ENCODE data around the gene MAPKAPK3.

DNA sequence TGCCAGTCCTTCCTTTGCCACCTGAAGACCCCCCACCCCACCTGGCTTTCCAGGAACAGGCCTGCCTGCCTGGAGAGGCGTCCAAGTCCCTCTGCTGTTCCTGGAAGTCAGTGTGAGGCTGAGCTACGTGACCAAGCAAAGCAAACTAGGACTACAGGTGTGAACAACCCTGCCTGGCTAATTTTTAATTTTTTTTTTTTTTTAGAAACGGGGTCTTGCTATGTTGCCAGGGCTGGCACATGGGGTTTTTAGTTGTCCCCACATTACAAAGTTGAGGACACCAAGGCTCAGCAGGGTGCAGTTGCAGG, 30.2 kb upstream of the MAPKAPK3 start:
- TF ChIP-seq, protein P1, sequence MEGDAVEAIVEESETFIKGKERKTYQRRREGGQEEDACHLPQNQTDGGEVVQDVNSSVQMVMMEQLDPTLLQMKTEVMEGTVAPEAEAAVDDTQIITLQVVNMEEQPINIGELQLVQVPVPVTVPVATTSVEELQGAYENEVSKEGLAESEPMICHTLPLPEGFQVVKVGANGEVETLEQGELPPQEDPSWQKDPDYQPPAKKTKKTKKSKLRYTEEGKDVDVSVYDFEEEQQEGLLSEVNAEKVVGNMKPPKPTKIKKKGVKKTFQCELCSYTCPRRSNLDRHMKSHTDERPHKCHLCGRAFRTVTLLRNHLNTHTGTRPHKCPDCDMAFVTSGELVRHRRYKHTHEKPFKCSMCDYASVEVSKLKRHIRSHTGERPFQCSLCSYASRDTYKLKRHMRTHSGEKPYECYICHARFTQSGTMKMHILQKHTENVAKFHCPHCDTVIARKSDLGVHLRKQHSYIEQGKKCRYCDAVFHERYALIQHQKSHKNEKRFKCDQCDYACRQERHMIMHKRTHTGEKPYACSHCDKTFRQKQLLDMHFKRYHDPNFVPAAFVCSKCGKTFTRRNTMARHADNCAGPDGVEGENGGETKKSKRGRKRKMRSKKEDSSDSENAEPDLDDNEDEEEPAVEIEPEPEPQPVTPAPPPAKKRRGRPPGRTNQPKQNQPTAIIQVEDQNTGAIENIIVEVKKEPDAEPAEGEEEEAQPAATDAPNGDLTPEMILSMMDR (conservative IDR thresholded peaks at IDR 0.05; ENCODE audit: low read length), result no peak
- TF ChIP-seq EZH2phosphoT487 (IDR thresholded peaks at IDR 0.05; ENCODE audit: borderline replicate concordance), result no peak
